GM19240 (cell line): ENCODE measurements around the gene INPP4A.

Experiments used
- DNase-seq: peaks from one replicate; pipeline ENCODE4 v3.0.0; 2011; ENCODE audit warnings: low spot score; ENCODE audit not compliant: insufficient read length

The INPP4A gene

GRCh38 chr2:98494699-98495098 lies 50.0 kb downstream of the INPP4A start:
- DNase-seq = no peak

GRCh38 chr2:98496750-98497493 lies 52.3 kb downstream of the INPP4A start:
- DNase-seq = no peak

GRCh38 chr2:98498703-98499440 lies 54.2 kb downstream of the INPP4A start:
- no peak for DNase-seq

GRCh38 chr2:98500561-98500960 lies 55.9 kb downstream of the INPP4A start:
- no peak for DNase-seq

GRCh38 chr2:98501223-98501622 lies 56.6 kb downstream of the INPP4A start:
- DNase-seq = no peak

GRCh38 chr2:98501876-98502275 lies 57.2 kb downstream of the INPP4A start:
- no peak for DNase-seq

- DNase-seq = no peak
These were observed 58.1 kb downstream of the INPP4A start for GRCh38 chr2:98502556-98503335.

- no peak for DNase-seq
These were observed 58.9 kb downstream of the INPP4A start for GRCh38 chr2:98503481-98504105.

GRCh38 chr2:98504381-98505109 lies 59.9 kb downstream of the INPP4A start:
- DNase-seq = no peak

- DNase-seq = no peak
These were observed 60.7 kb downstream of the INPP4A start for GRCh38 chr2:98505311-98505808.

GRCh38 chr2:98505971-98506664 lies 61.5 kb downstream of the INPP4A start:
- no peak for DNase-seq

- no peak for DNase-seq
These were observed 62.2 kb downstream of the INPP4A start for GRCh38 chr2:98506881-98507280.

- DNase-seq = no peak
These were observed 62.8 kb downstream of the INPP4A start for GRCh38 chr2:98507461-98507860.

- no peak for DNase-seq
These were observed 63.4 kb downstream of the INPP4A start for GRCh38 chr2:98507891-98508708.

GRCh38 chr2:98508709-98509066 lies 64.0 kb downstream of the INPP4A start:
- no peak for DNase-seq

GRCh38 chr2:98509542-98510321 lies 65.1 kb downstream of the INPP4A start:
- no peak for DNase-seq

- no peak for DNase-seq
These were observed 65.6 kb downstream of the INPP4A start for GRCh38 chr2:98510322-98510662.

- no peak for DNase-seq
These were observed 67.3 kb downstream of the INPP4A start for GRCh38 chr2:98511981-98512380.

GRCh38 chr2:98512699-98513098 lies 68.0 kb downstream of the INPP4A start:
- no peak for DNase-seq
